IPS-11a (cell line): Measurements from ENCODE around the gene DCAF12L1.

Experiments
- H3K4me3 ChIP-seq: one replicate; pipeline ENCODE4 v1.5.1; 2013; ENCODE audit warnings: low read depth, low read length, control low read depth

DCAF12L1 gene

GRCh38 chrX:126552313-126553022 is at the start of gene DCAF12L1:
Gene DCAF12L1 (minus strand): TSS chrX:126552814. CDS start chrX:126552608, 206 bp downstream.
- H3K4me3 ChIP-seq, result peak within 1 kb of the TSS; percentile 20

DNA sequence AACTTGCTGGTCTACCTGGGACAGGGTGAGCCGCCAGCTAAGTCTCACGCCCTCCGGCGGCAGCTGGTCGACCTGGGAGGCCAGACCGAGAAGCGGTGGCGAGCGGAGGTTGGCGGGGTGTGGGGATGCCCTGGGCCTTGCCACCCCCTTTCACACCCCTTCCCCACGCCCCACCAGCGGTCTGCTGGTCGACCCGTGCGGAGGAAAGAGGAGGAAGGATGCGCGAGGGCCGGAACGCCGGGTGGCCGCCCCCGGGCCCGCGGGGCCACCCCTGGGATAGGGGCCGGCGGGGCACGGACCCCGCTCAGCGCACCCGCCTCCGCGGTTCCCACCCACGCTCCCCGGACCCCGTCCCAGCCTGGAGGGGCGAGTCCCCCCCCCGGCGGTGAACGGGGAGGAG is 28.3 kb upstream of the DCAF12L1 start:
- H3K4me3 ChIP-seq, result no peak overlapping the region

- H3K4me3 ChIP-seq, result no peak overlapping the region
Observed at GRCh38 chrX:126575911-126576310, 23.3 kb upstream of the DCAF12L1 start.

DNA sequence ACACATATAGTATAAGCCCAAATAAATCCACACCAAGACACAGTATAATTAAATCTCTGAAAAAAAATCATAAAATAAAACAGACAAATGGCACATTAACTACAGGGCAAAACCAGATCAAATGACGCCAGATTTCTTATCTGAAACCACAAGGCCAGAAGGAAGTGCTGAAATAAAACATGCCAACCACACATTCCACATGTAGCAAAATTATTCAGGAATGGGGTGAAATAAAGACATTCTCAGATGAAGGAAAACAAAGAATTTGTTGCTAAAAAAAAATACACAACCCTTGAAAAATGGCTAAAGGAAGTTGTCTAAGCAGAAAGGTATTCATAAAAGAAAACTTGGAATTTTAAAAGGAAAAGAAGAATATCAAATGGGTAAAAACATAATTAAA is 4.5 kb upstream of the DCAF12L1 start:
- no peak overlapping the region for H3K4me3 ChIP-seq

DNA sequence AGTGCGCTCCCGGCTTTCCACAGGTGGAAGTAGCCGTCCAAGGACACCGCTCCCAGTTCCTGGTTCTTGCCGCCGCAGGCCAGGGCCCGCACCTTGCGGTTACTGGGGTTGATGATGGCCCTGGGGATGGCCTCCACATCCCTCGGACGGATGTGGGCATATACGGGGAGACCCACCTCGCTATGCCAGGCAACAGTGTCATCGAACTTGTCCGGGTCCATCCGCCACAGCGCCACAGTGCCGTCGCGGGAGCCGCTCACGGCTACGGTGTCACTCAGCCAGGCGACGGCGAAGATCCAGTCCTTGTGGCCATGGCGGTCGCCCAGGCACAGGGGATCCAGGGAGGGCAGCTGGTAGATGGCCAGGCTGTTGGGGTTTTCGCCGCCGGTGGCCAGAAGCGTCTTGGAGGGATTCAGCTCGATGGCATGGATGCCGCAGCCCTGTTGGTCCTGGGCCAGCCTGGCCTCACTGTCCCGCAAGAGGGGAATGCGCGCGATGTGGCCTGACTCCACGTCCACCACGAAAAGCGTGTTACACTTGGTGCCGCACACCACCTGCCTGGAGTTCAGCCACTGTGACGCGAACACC is 795 bp downstream of the DCAF12L1 start:
- H3K4me3 ChIP-seq, result peak overlapping the region; percentile 20

- no peak overlapping the region for H3K4me3 ChIP-seq
Observed at GRCh38 chrX:126551306-126551705, 1.3 kb downstream of the DCAF12L1 start.

DNA sequence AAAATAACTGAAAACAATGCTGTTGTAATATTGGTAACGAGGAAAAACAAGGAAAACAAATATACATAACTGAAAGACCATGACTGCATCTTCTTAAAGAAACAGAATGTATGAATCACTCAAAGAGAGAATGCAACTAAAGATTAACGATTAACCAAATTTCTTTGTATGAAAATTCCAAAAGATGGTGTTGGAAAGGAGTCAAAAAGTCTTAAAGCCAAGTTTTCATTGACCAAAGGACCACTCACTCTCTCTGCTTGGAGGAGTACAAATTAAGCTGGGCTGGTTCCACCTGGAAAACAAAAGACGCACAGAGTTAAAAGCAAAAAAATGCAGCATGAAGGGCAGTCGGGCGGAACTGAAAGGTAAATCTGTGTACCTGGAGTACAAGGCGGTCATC is 1.8 kb downstream of the DCAF12L1 start:
- no peak overlapping the region for H3K4me3 ChIP-seq

DNA sequence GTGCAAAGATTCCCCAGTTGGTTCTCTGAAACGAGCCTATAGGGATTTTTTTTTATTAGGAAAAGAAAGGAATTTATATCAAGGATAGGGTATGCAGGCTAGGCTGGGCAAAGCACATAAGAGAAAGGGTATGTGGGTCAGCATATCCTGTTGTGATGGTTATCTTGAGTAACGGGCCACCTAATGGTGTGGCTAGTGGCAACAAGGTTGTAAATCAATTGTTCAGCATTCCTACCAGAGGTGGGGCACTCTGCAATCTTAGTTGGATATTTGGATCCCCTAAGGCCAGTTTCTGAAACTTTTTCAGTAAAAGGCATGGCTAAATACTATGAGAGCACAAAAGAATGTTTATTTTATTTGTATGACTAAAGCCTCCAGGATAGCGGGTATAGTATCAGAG is 42.7 kb downstream of the DCAF12L1 start:
- H3K4me3 ChIP-seq, result no peak overlapping the region
